T-helper 22 cell (primary cell): ENCODE data around the gene SKAP1.

ENCODE experiments used
- DNase-seq: peaks from one replicate; pipeline ENCODE4 v3.0.0-alpha.2; 2020; ENCODE audit warnings: low read depth

Gene SKAP1

GRCh38 chr17:48244814-48245213 is 185.2 kb downstream of the SKAP1 start:
- no peak for DNase-seq

- DNase-seq, result no peak
These were observed 185.8 kb downstream of the SKAP1 start for GRCh38 chr17:48244121-48244711.

- DNase-seq, result no peak
These were observed 188.1 kb downstream of the SKAP1 start for GRCh38 chr17:48241770-48242497.

GRCh38 chr17:48241131-48241591 is 188.9 kb downstream of the SKAP1 start:
- DNase-seq, result no peak

- no peak for DNase-seq
These were observed 189.4 kb downstream of the SKAP1 start for GRCh38 chr17:48240562-48241130.

- no peak for DNase-seq
These were observed 189.9 kb downstream of the SKAP1 start for GRCh38 chr17:48240122-48240521.

GRCh38 chr17:48239603-48239995 is 190.4 kb downstream of the SKAP1 start:
- no peak for DNase-seq

- no peak for DNase-seq
These were observed 190.9 kb downstream of the SKAP1 start for GRCh38 chr17:48238933-48239602.

GRCh38 chr17:48237456-48237855 is 192.6 kb downstream of the SKAP1 start:
- no peak for DNase-seq

- DNase-seq, result no peak
These were observed 193.3 kb downstream of the SKAP1 start for GRCh38 chr17:48236681-48237134.

GRCh38 chr17:48234922-48235321 is 195.1 kb downstream of the SKAP1 start:
- no peak for DNase-seq

- no peak for DNase-seq
These were observed 197.7 kb downstream of the SKAP1 start for GRCh38 chr17:48231995-48232959.

- no peak for DNase-seq
These were observed 200.1 kb downstream of the SKAP1 start for GRCh38 chr17:48229936-48230335.

- no peak for DNase-seq
These were observed 201.3 kb downstream of the SKAP1 start for GRCh38 chr17:48228720-48229119.

- DNase-seq, result no peak
These were observed 204.1 kb downstream of the SKAP1 start for GRCh38 chr17:48225725-48226567.

GRCh38 chr17:48223945-48224344 is 206.1 kb downstream of the SKAP1 start:
- no peak for DNase-seq

GRCh38 chr17:48219617-48220016 is 210.4 kb downstream of the SKAP1 start:
- no peak for DNase-seq

- no peak for DNase-seq
These were observed 214.4 kb downstream of the SKAP1 start for GRCh38 chr17:48215583-48216139.

GRCh38 chr17:48213797-48214196 is 216.2 kb downstream of the SKAP1 start:
- DNase-seq, result no peak

GRCh38 chr17:48211787-48212186 is 218.2 kb downstream of the SKAP1 start:
- DNase-seq, result no peak
